Stimulated activated naive CD8-positive, alpha-beta T cell treated with anti-CD3 and anti-CD28 coated beads, Interleukin-15, Interleukin-2, amounts not matched to agents 100 ng/mL and 50 ng/mL, for 24 hours (primary cell): ENCODE measurements around the gene GRAMD2A.

ENCODE experiments used
- H3K27ac Mint-ChIP-seq: one replicate; pipeline ENCODE4 v1.8.0; 2021; ENCODE audit warnings: mild to moderate bottlenecking, mixed read lengths
- H3K27me3 Mint-ChIP-seq: one replicate; pipeline ENCODE4 v1.8.0; 2021; ENCODE audit warnings: mixed read lengths
- H3K36me3 Mint-ChIP-seq: one replicate; pipeline ENCODE4 v1.8.0; 2021; ENCODE audit warnings: low read depth, mixed read lengths
- H3K4me1 Mint-ChIP-seq: one replicate; pipeline ENCODE4 v1.8.0; 2021; ENCODE audit warnings: low read depth, mixed read lengths
- H3K4me3 Mint-ChIP-seq: one replicate; pipeline ENCODE4 v1.8.0; 2021; ENCODE audit warnings: mild to moderate bottlenecking, mixed read lengths
- H3K9me3 Mint-ChIP-seq: one replicate; pipeline ENCODE4 v1.8.0; 2021; ENCODE audit warnings: mixed read lengths

Gene GRAMD2A

GRCh38 chr15:72201391-72201921 is 3.9 kb upstream of the GRAMD2A start:
- no peak overlapping the region for H3K27ac Mint-ChIP-seq
- no peak overlapping the region for H3K4me3 Mint-ChIP-seq
- peaks cover 87% of the 10 kb centered on the region for H3K36me3 Mint-ChIP-seq
- no peaks in the 10 kb centered on the region for H3K9me3 Mint-ChIP-seq
- peaks cover 16% of the 10 kb centered on the region for H3K4me1 Mint-ChIP-seq
- peaks cover 8% of the 10 kb centered on the region for H3K27me3 Mint-ChIP-seq

GRCh38 chr15:72200395-72201237 is 3.0 kb upstream of the GRAMD2A start:
- H3K36me3 Mint-ChIP-seq, result peaks cover 78% of the 10 kb centered on the region
- H3K4me1 Mint-ChIP-seq, result peaks cover 16% of the 10 kb centered on the region
- peak overlapping the region; percentile 34 for H3K27ac Mint-ChIP-seq
- peaks cover 9% of the 10 kb centered on the region for H3K27me3 Mint-ChIP-seq
- no peaks in the 10 kb centered on the region for H3K9me3 Mint-ChIP-seq
- no peak overlapping the region for H3K4me3 Mint-ChIP-seq

GRCh38 chr15:72199721-72200212 is 2.2 kb upstream of the GRAMD2A start:
- Mint-ChIP-seq H3K27me3 (peaks cover 9% of the 10 kb centered on the region), H3K9me3 (no peaks in the 10 kb centered on the region), H3K4me3 (no peak overlapping the region), H3K4me1 (peaks cover 16% of the 10 kb centered on the region), H3K27ac (no peak overlapping the region), H3K36me3 (peaks cover 70% of the 10 kb centered on the region)

GRCh38 chr15:72199205-72199515 is 1.6 kb upstream of the GRAMD2A start:
- H3K4me1 Mint-ChIP-seq, result peaks cover 16% of the 10 kb centered on the region
- H3K27me3 Mint-ChIP-seq, result peaks cover 9% of the 10 kb centered on the region
- H3K27ac Mint-ChIP-seq, result no peak overlapping the region
- peaks cover 64% of the 10 kb centered on the region for H3K36me3 Mint-ChIP-seq
- no peaks in the 10 kb centered on the region for H3K9me3 Mint-ChIP-seq
- H3K4me3 Mint-ChIP-seq, result no peak overlapping the region

- H3K9me3 Mint-ChIP-seq, result no peaks in the 10 kb centered on the region
- peak overlapping the region; percentile 58 for H3K4me3 Mint-ChIP-seq
- H3K36me3 Mint-ChIP-seq, result peaks cover 58% of the 10 kb centered on the region
- peaks cover 16% of the 10 kb centered on the region for H3K4me1 Mint-ChIP-seq
- H3K27ac Mint-ChIP-seq, result no peak overlapping the region
- peaks cover 9% of the 10 kb centered on the region for H3K27me3 Mint-ChIP-seq
Observed at GRCh38 chr15:72198356-72199204, 993 bp upstream of the GRAMD2A start.

- Mint-ChIP-seq H3K27ac (no peak overlapping the region), H3K4me3 (peak overlapping the region; percentile 65), H3K9me3 (no peaks in the 10 kb centered on the region), H3K36me3 (peaks cover 43% of the 10 kb centered on the region), H3K4me1 (peaks cover 12% of the 10 kb centered on the region), H3K27me3 (peaks cover 9% of the 10 kb centered on the region)
Observed at GRCh38 chr15:72197041-72197459, 537 bp downstream of the GRAMD2A start.

GRCh38 chr15:72196409-72197040 is 1.1 kb downstream of the GRAMD2A start:
- Mint-ChIP-seq H3K27me3 (peaks cover 9% of the 10 kb centered on the region), H3K4me3 (no peak overlapping the region), H3K36me3 (peaks cover 38% of the 10 kb centered on the region), H3K27ac (no peak overlapping the region), H3K4me1 (peaks cover 12% of the 10 kb centered on the region), H3K9me3 (no peaks in the 10 kb centered on the region)

GRCh38 chr15:72195101-72195511 is 2.5 kb downstream of the GRAMD2A start:
- Mint-ChIP-seq H3K36me3 (peaks cover 24% of the 10 kb centered on the region), H3K27ac (no peak overlapping the region), H3K4me3 (no peak overlapping the region), H3K4me1 (peaks cover 12% of the 10 kb centered on the region), H3K9me3 (no peaks in the 10 kb centered on the region), H3K27me3 (peaks cover 17% of the 10 kb centered on the region)

GRCh38 chr15:72193836-72194396 is 3.7 kb downstream of the GRAMD2A start:
- Mint-ChIP-seq H3K4me3 (no peak overlapping the region), H3K27ac (no peak overlapping the region), H3K4me1 (peaks cover 12% of the 10 kb centered on the region), H3K27me3 (peaks cover 27% of the 10 kb centered on the region), H3K36me3 (peaks cover 12% of the 10 kb centered on the region), H3K9me3 (no peaks in the 10 kb centered on the region)

GRCh38 chr15:72192416-72192815 is 5.2 kb downstream of the GRAMD2A start:
- Mint-ChIP-seq H3K4me3 (no peak overlapping the region), H3K36me3 (no peaks in the 10 kb centered on the region), H3K27ac (no peak overlapping the region), H3K27me3 (peaks cover 28% of the 10 kb centered on the region), H3K4me1 (no peaks in the 10 kb centered on the region), H3K9me3 (no peaks in the 10 kb centered on the region)

GRCh38 chr15:72189250-72189902 is 8.2 kb downstream of the GRAMD2A start:
- Mint-ChIP-seq H3K27ac (no peak overlapping the region), H3K9me3 (no peaks in the 10 kb centered on the region), H3K27me3 (peaks cover 33% of the 10 kb centered on the region), H3K36me3 (no peaks in the 10 kb centered on the region), H3K4me3 (no peak overlapping the region), H3K4me1 (no peaks in the 10 kb centered on the region)

- Mint-ChIP-seq H3K9me3 (no peaks in the 10 kb centered on the region), H3K27ac (no peak overlapping the region), H3K4me3 (no peak overlapping the region), H3K4me1 (no peaks in the 10 kb centered on the region), H3K36me3 (no peaks in the 10 kb centered on the region), H3K27me3 (peaks cover 46% of the 10 kb centered on the region)
Observed at GRCh38 chr15:72184165-72184811, 13.3 kb downstream of the GRAMD2A start.

- Mint-ChIP-seq H3K4me3 (no peak overlapping the region), H3K9me3 (no peaks in the 10 kb centered on the region), H3K36me3 (no peaks in the 10 kb centered on the region)
Observed at GRCh38 chr15:72183781-72184164, 13.8 kb downstream of the GRAMD2A start.

GRCh38 chr15:72182673-72183072 is 14.9 kb downstream of the GRAMD2A start:
- no peak overlapping the region for H3K27ac Mint-ChIP-seq
- H3K4me3 Mint-ChIP-seq, result no peak overlapping the region
- H3K36me3 Mint-ChIP-seq, result no peaks in the 10 kb centered on the region
- H3K9me3 Mint-ChIP-seq, result no peaks in the 10 kb centered on the region
- no peaks in the 10 kb centered on the region for H3K4me1 Mint-ChIP-seq
- peaks cover 37% of the 10 kb centered on the region for H3K27me3 Mint-ChIP-seq

More at GRCh38 chr15:72183781-72184164, 13.8 kb downstream of the GRAMD2A start:
- Mint-ChIP-seq H3K4me1 (no peaks in the 10 kb centered on the region), H3K27ac (no peak overlapping the region), H3K27me3 (peaks cover 43% of the 10 kb centered on the region)
